Fibroblast of lung (primary cell): ENCODE measurements around the gene PSMC3IP. TPM values are rescaled to one million over a fixed set of nuclear protein-coding genes. Genes with fewer than 3 reads are reported as not detected.
"Not testable (repeated sequence)": the region's sequence is repeated elsewhere in the genome, so short reads cannot be mapped to it uniquely, and the experiment has no call there.

ENCODE experiments used
- DNase-seq, 2 donors: peaks; one replicate each; pipeline versions ENCODE4 v3.0.0 to v3.0.0-alpha.2; 2010; ENCODE audit warnings: low read depth in 2 of 2
- H2AFZ ChIP-seq: 2 replicates; pipeline ENCODE4 v1.5.1; 2012; ENCODE audit warnings: low read length, control low read depth, inconsistent platforms
- H3K27ac ChIP-seq: 2 replicates; pipeline ENCODE4 v1.5.1; 2011; ENCODE audit warnings: low read length, control low read depth; ENCODE audit not compliant: insufficient read depth
- H3K27me3 ChIP-seq: 2 replicates; pipeline ENCODE4 v1.5.1; 2011; ENCODE audit warnings: mild to moderate bottlenecking, low read length; ENCODE audit not compliant: control insufficient read depth, insufficient read depth
- H3K36me3 ChIP-seq: 2 replicates; pipeline ENCODE4 v1.5.1; 2011; ENCODE audit warnings: low read length; ENCODE audit not compliant: control insufficient read depth, insufficient read depth
- H3K4me1 ChIP-seq: 2 replicates; pipeline ENCODE4 v1.5.1; 2011; ENCODE audit warnings: low read length; ENCODE audit not compliant: control insufficient read depth, insufficient read depth; ENCODE audit errors: extremely low read depth
- H3K4me2 ChIP-seq: 2 replicates; pipeline ENCODE4 v1.5.1; 2011; ENCODE audit warnings: low read length, control low read depth; ENCODE audit not compliant: insufficient read depth; ENCODE audit errors: extremely low read depth
- H3K4me3 ChIP-seq, 4 experiments: fragments of 200-600 bp in 1 of 4; sonication (generic) in 1 of 4; replicated peaks in 1 of 4; 2 replicates each; pipeline ENCODE4 v1.5.1; 2011 to 2016; ENCODE audit warnings: low read length in 4 of 4, low read depth in 3 of 4, mild to moderate bottlenecking in 3 of 4, control low read depth in 2 of 4, inconsistent platforms in 1 of 4, mixed read lengths in 1 of 4; ENCODE audit not compliant: insufficient read depth in 1 of 4; ENCODE audit errors: control extremely low read depth in 1 of 4
- H3K79me2 ChIP-seq: 2 replicates; pipeline ENCODE4 v1.5.1; 2012; ENCODE audit warnings: mild to moderate bottlenecking, low read length, inconsistent platforms; ENCODE audit not compliant: control insufficient read depth, insufficient read depth
- H3K9ac ChIP-seq: 2 replicates; pipeline ENCODE4 v1.5.1; 2011; ENCODE audit warnings: mild to moderate bottlenecking, low read length, control low read depth; ENCODE audit not compliant: insufficient read depth
- H3K9me3 ChIP-seq: 2 replicates; pipeline ENCODE4 v1.5.1; 2012; ENCODE audit warnings: low read depth, low read length; ENCODE audit not compliant: control insufficient read depth, insufficient read depth
- H4K20me1 ChIP-seq: 2 replicates; pipeline ENCODE4 v1.5.1; 2011; ENCODE audit warnings: low read length; ENCODE audit not compliant: control insufficient read depth, insufficient read depth; ENCODE audit errors: extremely low read depth
- CTCF ChIP-seq, 2 donors: IDR thresholded peaks in 1 of 2; conservative IDR thresholded peaks in 1 of 2; 1 replicate in 1 of 2; 2 replicates in 1 of 2; pipeline ENCODE4 v1.5.1; 2011 to 2012; ENCODE audit warnings: low read length in 2 of 2, control low read depth in 1 of 2, inconsistent platforms in 1 of 2, low read depth in 1 of 2, mild to moderate bottlenecking in 1 of 2
- EZH2 ChIP-seq: IDR thresholded peaks from 2 replicates; pipeline ENCODE4 v1.5.1; 2012; ENCODE audit warnings: low read length, control low read depth, mild to moderate bottlenecking; ENCODE audit errors: missing control alignments
- polyA plus RNA-seq, 2 donors: library from polyadenylated mRNA; depleted of rRNA in 1 of 2; stranded (reverse) in 1 of 2; unstranded in 1 of 2; fragments of >200 nt; gene quantifications; 2 replicates each; pipeline ENCODE4 v1.2.1, GENCODE V29; 2011 to 2012; ENCODE audit warnings: missing spikeins in 1 of 2
- total RNA-seq: library from RNA; depleted of rRNA; stranded (reverse); fragments of >200 nt; gene quantifications from 2 replicates; pipeline ENCODE4 v1.2.1, GENCODE V29; 2014

Gene PSMC3IP
- total and polyA plus RNA-seq, 2 donors (not counting 1 experiment from before 2014, with no cell fraction given), result 4.6 to 8.0 TPM

DNA sequence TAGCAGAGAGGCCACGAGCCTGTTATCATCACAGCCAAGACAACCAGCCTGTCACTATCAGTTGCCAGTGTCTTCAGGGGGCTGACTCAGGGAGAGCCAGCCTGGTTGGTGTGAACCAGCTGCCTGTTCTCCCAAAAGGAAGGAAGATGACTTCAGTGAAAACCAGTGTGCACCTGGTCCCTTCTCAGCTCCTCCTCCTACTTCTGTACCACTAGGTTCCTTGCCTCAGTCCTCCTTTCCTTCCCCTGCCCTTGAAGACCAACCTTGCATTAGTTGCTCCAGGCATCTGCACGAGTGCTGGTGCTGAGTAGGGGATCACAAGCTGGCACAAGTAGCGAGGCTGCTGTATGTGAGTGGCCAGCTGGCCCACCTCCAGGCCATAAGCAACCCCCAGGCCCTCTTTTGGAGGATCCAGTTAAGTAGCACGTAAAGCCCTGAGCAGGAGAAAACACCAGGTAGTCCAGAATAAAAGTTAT is 40.5 kb upstream of the PSMC3IP start:
- Histone ChIP-seq H3K36me3 (peaks cover 4% of the 10 kb centered on the region), H3K9me3 (no peaks in the 10 kb centered on the region), H3K9ac (no peak overlapping the region), H3K4me2 (no peak overlapping the region), H3K27me3 (no peaks in the 10 kb centered on the region), H3K79me2 (no peaks in the 10 kb centered on the region), H3K27ac (no peak overlapping the region), H3K4me1 (no peaks in the 10 kb centered on the region), H4K20me1 (no peaks in the 10 kb centered on the region), H3K4me3 (no peak overlapping the region), H2AFZ (no peak overlapping the region)
- no peak for TF ChIP-seq CTCF (conservative IDR thresholded peaks at IDR 0.05 in 1 of 2, IDR thresholded peaks at IDR 0.05 in 1 of 2; ENCODE audit: low read depth in 1 of 2, low read length in 2 of 2)
- no peak for TF ChIP-seq EZH2
- DNase-seq, result no peak

- TF ChIP-seq CTCF (conservative IDR thresholded peaks at IDR 0.05 in 1 of 2, IDR thresholded peaks at IDR 0.05 in 1 of 2; ENCODE audit: low read depth in 1 of 2, low read length in 2 of 2) (no peak), EZH2 (no peak)
These were observed 36.3 kb upstream of the PSMC3IP start for GRCh38 chr17:42613699-42614295.

GRCh38 chr17:42612013-42612412 is 34.5 kb upstream of the PSMC3IP start:
- DNase-seq, result no peak
- Histone ChIP-seq H3K9me3 (no peaks in the 10 kb centered on the region), H3K27ac (no peak overlapping the region), H3K4me2 (no peak overlapping the region), H3K4me3 (no peak overlapping the region), H3K27me3 (no peaks in the 10 kb centered on the region), H3K9ac (no peak overlapping the region), H4K20me1 (no peaks in the 10 kb centered on the region), H3K79me2 (peaks cover 22% of the 10 kb centered on the region), H3K4me1 (peaks cover under 1% of the 10 kb centered on the region), H3K36me3 (peaks cover 8% of the 10 kb centered on the region), H2AFZ (no peak overlapping the region)
- no peak for TF ChIP-seq EZH2
- TF ChIP-seq CTCF (conservative IDR thresholded peaks at IDR 0.05 in 1 of 2, IDR thresholded peaks at IDR 0.05 in 1 of 2; ENCODE audit: low read depth in 1 of 2, low read length in 2 of 2), result no peak

More at GRCh38 chr17:42613699-42614295, 36.3 kb upstream of the PSMC3IP start:
- H3K9me3 ChIP-seq, result no peaks in the 10 kb centered on the region
- no peak overlapping the region for H3K4me3 ChIP-seq
- H4K20me1 ChIP-seq, result no peaks in the 10 kb centered on the region
- DNase-seq, result no peak
- no peak overlapping the region for H3K9ac ChIP-seq
- H3K4me2 ChIP-seq, result no peak overlapping the region
- H3K79me2 ChIP-seq, result peaks cover 5% of the 10 kb centered on the region
- H3K27me3 ChIP-seq, result no peaks in the 10 kb centered on the region
- peaks cover 8% of the 10 kb centered on the region for H3K36me3 ChIP-seq
- no peak overlapping the region for H3K27ac ChIP-seq
- H2AFZ ChIP-seq, result no peak overlapping the region
- H3K4me1 ChIP-seq, result no peaks in the 10 kb centered on the region

DNA sequence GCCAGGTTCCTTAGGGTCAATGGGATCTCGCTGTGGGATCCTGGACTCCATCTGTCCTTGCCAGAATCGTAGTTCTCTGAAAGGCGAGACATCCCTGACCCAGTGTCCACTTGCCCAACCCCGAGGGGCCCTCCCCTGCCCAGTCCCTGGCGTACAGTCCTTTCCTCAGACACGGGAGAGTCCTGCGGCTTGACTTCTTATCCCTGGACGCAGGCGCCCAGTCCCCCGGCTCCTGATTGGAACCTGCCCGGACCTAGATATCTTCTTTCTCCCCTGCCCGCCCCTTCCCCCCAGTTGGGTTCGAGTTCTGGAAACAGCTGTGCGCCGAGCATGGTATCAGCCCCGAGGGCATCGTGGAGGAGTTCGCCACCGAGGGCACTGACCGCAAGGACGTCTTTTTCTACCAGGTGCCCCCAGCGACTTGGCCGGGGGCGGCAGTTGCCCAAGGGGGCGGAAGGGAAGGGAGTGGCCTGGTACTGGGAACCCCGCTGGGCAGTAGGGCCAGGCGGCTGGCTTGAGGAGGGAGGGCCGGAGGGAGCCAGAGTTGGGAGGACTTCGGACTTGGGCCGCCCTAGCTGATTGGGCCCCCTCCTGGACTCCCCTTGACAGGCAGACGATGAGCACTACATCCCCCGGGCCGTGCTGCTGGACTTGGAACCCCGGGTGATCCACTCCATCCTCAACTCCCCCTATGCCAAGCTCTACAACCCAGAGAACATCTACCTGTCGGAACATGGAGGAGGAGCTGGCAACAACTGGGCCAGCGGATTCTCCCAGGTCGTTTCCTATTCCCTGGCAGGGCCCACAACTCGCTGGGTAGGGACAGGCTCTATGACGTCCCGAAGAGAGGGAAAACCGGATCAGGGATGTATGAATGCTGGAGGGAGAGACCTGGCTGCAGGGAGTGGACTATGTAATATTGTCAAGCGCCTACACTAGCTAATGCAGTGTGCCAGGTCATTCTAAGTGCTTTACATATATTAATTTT is 32.6 kb upstream of the PSMC3IP start:
- Histone ChIP-seq H3K4me3 (peak overlapping the region; percentile 78 to 91 (median 88)), H3K4me2 (peak overlapping the region; percentile 81), H3K9ac (peak overlapping the region; percentile 73), H3K27ac (peak overlapping the region; percentile 91), H2AFZ (peak overlapping the region; percentile 96), H3K79me2 (peaks cover 37% of the 10 kb centered on the region)
- DNase-seq, H3K9me3 ChIP-seq, H4K20me1 ChIP-seq, H3K27me3 ChIP-seq, H3K4me1 ChIP-seq, H3K36me3 ChIP-seq: not testable (repeated sequence)
